Measurements from ENCODE around the gene PIP4K2C.

Gene PIP4K2C

DNA sequence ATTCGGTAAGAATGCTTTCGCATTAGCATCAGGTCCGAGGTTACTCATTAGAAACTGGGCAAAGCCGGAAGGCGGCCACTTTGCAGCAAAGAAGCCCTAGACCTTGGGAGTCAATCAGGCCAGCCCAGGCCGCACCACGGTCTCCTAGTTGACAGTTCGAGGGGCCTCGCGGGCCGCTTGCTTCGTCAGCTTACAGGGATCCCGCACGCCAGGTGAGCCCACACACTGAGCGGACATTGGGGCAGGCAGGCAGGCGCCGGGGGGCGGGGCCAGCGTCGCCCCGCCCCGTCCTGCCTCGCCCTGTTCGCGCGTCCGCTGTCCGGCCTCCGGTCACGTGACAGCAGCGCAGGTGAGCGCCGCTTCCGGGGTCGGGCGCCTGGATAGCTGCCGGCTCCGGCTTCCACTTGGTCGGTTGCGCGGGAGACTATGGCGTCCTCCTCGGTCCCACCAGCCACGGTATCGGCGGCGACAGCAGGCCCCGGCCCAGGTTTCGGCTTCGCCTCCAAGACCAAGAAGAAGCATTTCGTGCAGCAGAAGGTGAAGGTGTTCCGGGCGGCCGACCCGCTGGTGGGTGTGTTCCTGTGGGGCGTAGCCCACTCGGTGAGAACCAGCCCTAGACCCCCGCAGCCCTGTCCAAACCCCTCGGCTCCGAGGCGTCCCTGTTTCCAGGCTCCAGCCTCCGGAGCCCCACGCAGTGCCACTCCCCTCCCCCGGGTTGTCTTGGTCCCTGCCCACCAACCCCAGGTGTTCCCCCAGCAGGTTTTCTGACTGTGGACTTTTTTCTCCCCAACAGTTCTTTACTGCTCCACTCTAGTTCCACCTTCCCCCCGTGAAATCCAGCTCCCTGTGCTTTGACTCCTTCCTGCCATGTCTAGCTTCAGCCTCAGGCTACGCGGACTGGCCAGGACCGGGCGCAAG lies at the start of gene PIP4K2C:
Gene PIP4K2C, plus strand, starts transcription at position 329 of the 918 bp plus-strand sequence. Its CDS starts 98 bp downstream, at position 427.
- peak; percentile 53 for DNase-seq

DNA sequence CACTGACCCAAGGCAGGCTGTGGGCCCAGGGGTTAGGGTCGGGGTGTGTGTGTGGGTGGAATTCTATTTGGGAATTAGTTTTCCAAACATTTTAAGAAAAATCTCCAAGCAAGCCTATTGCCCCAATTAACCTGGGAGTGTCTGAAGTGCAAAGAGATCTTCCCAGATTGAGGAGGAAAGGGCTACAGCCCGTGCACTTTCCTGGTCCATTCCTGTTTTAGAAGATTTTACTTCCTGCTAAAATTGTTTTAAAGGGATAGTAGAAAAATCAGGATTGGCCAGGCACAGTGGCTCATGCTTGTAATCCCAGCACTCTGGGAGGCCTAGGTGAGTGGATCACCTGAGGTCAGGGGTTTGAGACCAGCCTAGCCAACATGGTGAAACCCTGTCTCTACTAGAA lies 49.3 kb upstream of the PIP4K2C start:
- DNase-seq, result no peak

DNA sequence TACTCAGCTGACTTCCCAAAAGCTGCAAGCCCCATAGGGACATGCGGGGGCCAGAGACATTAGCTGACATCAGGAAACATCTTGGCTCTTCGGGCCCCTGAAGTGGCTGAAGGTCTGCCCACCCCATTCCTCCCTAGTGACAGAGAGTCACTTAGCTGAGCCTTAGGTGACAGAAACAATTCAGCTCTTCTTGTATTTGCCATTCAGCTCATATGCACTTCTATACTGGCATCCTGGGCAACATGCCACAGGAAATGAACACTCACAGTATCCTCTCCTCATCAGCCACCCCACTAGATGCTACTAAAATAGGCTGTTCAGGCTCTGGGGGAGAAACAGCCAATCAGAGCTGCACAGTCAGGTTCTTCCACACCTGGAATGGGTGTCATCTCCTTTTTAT lies 47.4 kb upstream of the PIP4K2C start:
- no peak for DNase-seq

DNA sequence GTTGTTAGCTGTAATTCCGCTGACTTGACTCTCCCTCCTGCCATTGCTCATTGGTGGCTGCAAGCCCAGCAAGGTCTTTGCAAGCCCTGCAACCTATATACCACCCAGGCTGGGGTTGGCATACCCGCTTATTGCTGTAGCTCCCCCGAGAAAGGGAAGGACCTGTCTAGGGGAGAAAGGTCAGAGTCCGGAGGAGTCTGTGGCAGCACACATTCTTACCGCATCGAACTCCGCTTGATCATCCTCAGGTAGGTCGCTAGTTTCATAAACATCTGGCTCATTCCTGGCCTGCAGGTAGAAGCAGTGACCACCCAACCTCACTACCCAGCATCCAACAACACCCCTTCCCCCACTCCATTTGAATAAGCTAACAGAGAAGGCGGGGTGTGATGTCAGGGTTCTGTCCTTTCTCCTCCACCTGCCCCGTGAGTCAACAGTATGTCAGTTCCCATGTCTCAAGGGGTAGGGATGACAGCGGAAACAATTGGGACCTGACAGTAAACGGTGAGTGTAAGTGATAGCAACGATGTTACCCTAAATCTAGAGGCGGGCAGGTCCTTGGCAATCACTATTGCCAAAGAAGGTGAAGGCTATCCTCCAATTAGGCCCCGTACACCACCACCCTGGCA lies 45.1 kb upstream of the PIP4K2C start:
- no peak for DNase-seq

DNA sequence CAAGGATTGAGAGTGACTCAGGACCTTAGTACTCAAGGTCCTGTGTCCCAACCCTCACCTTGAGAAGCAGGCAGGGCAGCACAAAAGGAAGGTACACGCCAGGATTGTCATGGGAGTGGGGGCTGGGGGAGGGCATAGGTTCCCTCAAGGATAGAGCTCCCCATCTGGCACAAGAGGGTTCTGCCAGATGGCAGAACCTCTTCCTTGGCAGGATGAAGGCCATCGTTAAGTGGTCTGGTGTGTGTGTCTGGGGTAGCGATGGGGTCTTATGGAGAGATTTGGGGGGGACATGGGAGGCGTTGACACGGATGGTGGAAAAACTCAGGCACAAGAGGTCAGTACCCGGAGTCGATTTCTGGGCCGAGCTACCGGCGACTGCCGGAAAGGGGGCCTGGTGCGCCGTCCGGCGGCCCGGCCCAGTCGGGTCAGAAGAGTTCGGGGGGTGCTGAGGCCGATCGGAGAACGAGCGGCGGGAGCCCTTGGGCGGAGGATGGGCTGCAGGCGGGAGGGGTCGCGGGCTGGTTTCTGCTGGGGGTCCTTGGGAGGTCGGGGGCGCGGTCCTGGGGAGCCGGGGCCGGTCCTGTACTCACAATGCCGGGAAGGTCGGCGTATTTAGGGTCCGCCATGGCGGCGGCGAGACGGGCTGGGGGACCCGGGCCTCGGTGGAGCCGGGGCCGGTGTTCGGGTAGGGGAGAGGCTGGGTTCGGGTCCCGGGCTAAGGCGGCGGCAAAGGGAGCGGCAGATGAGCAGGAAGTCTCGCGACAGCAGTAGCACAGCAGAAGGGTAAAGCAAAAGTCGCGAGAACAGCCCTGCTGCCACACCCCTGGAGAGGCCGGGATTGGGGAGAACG lies 44.3 kb upstream of the PIP4K2C start, which contains the start of gene DCTN2:
Gene DCTN2, minus strand, starts transcription at position 755 of the 850 bp plus-strand sequence. Its CDS starts 129 bp downstream, at position 626.
- peak; percentile 99 for DNase-seq

DNA sequence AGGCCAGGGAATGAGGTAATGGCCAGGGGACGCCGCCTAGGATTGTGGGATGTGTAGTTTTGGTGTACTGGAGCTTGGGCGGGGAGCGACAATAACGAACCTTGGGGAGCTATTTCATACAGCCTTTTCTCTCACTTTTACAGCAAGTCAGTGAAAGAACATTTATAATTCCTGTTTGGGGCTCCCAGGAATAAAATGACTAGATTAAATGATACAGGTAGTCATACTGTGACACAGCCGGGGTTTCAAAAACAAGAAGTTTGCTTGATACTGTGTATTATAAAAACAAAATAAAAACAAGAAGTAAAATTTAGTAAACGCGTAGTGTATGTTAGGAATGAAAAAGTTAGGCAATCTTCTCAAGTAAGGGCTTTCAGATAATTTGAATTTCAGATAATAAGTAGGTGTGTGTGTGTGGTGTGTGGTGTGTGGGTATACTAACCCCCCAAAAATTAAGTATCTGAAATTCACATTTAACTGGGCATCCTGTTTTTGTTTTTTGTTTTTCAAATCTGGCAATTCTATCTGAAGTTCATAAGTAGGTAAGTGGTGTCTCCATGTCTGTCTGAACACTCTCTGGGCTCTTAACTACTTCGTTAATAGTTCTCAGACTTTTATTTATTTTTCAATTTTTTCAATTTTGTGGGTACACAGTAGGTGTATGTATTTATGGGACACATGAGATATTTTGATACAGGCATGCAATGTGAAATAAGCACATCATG lies 43.5 kb upstream of the PIP4K2C start:
- no peak for DNase-seq

DNA sequence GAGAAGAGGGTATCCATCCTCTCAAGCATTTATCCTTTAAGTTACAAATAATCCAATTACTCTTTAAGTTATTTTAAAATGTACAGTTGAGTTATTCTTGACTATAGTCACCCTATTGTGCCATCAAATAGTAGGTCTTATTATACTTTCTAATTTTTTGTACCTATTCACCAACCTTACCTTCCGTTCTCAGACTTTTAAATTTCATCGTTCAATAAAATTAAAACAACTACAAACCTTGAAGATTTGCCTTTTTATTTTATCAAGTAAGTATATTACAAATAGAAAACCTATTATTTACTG lies 43.0 kb upstream of the PIP4K2C start:
- DNase-seq, result no peak

DNA sequence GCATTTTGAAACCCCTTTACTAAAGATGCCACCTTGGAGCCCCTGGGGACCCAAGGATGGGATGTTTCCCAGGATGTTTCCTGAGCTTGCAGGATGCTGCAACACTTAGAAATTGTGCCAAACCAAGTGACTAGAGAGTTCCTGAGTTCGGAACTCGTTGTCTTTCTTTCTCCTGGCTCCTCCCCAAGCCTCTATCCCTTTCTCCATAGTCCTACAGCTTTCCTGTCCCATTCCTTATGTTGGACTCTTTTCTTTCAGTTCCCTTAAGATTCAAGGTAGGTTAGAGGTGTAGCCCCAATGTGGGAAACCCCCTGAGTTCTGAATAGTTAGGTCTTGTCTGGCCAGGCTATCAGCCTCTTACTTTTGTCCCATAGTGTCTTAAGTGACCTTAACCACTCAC lies 42.5 kb upstream of the PIP4K2C start:
- no peak for DNase-seq

DNA sequence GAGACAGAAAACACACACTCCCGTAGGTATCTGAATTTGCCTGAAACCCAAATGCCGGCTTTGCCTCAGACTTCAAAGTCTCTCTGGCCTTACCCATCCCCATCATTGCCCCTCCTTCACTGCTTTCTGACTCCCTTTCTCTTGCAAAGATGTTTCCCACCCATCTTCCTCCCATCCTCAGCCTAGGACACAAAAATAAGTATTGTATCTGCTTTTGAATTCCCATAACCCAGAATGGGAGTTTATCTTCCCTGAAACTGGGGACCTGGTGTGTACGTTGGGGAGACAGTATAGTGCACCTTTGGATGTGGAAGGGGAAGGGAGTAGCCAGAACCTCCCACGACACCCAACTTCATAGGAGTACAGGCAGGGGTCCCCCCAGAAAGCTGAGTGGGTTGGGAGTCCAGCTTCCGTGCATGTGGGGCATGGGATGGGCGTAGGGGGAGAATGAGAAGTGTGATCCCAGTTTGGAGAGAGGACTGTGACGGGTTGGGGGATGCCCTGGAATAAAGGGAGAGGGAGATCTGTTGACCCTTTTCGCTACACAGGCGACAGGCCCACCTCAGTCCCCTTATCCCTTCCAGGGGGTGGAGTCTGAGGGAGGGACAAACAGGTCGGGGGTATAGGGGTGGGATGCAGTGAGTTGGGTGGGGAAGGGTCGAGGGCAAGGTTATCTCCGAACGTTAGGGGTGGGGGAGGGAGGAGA lies 41.6 kb upstream of the PIP4K2C start:
- no peak for DNase-seq

DNA sequence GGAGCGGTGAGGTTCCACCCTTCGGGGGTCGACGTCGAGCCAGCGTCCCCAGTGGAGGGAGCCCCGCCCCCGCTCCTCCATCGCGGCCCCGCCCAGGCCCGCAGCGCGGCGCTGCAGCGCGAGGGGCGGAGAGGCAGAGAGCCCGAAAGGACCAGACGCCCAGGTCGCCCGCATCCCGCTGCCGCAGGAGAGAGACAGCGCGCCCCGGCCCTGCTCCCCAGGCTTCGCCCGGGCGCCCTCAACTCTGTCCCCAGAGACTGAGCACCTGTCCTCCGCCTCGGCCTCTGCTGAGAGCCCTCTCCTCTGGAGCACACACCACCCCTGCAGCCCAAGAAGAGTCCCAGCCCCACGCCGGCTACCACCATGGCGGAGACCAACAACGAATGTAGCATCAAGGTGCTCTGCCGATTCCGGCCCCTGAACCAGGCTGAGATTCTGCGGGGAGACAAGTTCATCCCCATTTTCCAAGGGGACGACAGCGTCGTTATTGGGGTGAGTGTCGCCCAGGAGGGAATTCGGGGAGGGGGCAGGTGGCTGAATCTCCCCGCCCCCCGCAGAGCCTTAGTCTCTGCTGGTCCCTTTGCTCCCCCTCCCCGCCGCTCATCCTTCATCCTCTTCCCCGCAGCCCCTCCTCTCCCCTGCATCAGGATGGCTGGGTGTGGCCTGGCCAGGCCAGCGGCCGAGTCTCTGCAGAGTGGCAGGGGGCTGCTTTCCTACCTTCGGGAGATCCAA lies 40.9 kb upstream of the PIP4K2C start, which contains the start of gene KIF5A:
Gene KIF5A, plus strand, starts transcription at position 136 of the 732 bp plus-strand sequence. Its CDS starts 228 bp downstream, at position 364.
- no peak for DNase-seq

DNA sequence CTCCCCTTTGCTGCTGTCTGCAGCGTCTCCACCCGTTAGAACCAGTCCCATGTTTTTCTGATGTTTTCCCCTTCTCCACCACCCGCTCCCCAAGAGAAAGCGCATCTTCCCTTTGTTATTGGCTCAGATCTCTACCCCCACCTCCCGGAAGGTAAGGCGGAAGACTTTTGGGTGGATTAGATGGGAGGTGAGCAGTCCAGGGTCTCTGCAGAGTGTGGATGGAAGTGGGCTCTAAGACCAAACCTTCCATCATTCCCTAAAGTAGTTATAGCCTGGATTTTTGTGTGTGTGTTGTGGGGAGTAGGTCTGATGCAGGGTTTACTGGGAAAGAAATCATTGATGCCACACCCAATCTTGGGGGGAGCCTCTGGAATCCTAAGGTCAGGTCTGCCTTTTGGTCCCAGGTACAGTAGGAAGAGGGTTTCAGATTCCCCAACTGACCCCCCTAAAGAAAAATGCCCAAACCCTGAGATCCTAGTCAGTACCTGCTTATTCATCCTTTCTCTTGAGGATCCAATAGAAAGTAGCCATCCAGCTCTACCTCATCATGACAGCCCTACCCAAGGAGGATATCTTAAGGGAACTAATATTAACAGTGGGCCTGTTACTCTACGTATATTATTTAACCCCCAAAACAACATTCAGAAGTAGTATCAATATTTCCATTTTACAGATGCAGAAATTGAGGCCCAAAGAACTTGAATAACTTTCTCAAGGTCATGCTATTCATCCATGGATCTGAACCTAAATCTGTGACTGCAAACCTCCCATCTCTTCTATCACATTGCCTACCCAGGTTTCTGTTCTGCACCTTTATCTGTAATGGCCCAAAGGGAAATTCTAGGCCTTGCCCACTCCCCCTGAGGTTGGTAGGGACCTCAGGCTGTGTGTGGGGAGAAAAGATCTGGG lies 40.1 kb upstream of the PIP4K2C start:
- no peak for DNase-seq

DNA sequence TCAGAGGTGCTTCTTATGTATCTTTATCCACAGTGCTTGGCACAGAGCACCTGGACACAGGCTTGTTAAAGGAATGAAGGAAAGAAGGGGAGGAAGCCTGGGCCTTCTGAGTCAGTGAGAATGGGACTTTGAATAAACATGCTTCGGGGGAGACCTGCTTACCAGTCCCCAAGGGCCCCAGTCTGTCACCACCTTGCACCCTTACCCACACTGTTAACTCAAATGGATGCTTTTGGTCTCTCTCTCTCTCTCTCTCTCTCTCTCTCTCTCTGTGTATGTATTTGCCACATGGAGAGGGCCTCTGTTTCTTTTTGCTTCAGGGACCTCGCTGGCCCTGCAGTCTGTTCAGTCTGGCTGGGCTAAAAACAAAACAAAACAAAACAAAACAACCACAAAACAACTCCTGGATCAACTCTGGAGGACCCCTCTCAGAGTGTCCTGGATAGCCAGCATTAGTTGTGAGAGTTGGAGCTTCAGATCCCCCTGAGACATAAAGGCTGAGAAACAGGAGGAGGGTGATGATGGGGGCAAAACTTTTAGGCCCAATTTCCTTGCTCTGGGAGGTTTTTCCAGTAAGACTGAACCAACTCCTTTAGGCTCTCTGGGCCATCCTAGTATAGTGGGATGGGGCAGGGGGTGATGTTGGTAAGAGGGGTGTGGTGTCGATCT lies 39.2 kb upstream of the PIP4K2C start:
- DNase-seq, result no peak

DNA sequence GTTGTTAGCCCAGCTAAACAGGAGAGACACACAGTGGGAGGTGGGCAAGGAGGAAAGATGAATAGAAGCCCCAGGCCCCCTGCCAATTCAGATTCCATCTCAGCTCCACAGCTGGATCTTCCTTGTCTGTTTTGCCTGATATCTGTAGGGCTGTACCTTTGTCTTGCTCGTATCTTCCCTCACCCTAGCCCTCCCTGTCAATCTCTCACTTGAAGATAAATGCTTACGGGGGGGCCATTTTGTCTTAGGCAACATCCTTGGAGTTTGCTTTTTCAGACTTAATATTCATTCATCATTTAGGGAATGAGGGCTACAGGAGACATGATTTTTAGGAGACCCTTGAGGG lies 38.7 kb upstream of the PIP4K2C start:
- no peak for DNase-seq

DNA sequence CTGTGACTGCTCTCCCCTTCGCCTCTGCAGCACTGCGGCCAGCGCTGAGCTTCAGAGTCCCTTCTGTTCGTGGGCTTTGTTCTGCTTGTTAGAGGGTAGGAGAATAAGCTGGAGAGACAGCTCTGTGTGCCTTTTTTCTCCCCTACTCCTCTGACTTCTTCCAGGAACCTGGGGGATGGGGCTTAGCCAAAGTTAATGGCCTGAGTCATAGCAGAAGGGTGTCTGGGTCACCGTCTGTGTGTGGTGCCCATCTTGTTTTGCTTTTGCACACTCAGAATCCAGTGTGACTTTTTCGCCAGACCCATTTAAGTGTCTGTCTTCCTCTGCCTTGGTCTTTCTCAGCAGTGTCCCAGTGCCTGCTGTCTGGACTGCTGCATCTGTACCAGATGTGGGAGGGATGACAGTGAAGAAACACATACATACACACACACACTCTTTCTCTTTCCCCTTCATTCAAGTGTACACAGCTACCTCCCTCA lies 38.1 kb upstream of the PIP4K2C start:
- peak; percentile 72 for DNase-seq

DNA sequence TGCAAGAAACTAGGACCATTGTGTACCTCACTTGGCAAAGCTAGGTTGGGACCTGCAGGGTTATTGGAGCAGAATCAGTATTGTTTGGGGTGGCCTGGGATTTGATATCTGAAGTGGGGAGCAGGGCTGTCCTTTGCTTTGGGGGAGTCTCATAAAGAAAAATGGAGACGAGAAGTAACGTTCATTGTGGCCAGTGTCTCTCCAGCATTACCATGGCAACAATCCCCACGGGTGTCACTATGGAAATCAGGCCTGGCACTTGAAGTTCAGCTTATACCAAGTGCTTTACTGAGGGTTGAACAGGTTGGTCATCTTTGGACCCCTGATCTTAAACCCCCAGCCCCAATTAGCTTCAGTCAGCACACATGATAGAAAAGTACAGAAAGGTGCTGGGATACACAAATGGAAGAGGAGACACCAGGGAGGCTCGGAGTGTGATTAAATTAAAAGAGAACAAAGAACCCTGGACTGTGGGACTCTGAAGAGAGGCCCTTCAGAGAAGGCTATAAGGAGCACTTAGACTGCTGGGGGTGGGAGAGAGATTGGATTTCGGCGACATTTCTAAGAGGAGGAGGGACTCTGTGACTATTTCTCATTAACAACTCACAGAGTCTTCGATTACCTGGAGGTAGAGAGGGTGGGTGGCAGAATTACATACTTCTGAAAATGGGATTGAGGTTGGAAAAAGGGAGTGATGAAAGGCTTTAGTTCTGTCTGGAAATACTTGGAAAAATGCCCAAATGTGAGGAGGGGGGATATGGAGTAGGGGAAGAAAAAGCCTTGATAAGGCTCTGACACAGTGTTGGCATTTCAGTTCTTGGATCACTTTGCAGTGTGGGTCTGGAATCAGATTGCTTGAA lies 37.4 kb upstream of the PIP4K2C start:
- DNase-seq, result peak; percentile 80

DNA sequence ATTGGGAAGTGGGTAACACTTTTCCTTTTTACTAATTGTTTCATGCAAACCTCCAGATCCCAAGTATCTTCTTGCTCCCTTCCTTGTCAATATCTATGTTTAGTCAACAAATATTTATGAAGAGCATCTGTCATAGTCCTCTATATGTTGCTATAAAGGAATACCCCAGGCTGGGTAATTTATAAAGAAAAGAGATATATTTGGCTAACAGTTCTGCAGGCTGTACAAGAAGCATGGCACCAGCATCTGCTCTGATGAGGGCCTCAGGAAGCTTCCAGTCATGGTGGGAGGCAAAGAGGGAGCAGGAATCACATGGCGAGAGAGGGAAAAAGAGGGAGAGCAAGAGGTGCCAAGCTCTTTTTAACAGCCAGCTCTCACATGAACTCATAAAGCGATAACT lies 36.5 kb upstream of the PIP4K2C start:
- DNase-seq, result no peak

DNA sequence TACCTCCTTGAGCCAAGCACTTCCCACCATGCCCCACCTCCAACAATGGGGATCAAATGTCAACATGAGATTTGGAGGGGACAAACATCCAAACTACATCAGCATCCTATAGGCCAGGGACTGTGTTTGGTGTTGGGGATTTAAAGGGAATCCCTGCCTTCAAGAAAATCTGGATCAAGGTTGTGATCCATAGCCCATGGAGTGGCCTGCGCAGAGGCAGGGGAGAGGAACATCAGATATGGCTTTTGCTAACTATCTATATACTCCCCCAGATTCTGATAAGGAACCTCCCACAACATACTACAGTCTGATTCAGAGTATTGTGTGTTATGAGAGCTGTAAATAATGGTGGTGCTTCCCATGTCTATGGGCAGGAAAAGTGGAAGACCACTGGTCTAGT lies 36.1 kb upstream of the PIP4K2C start:
- no peak for DNase-seq

DNA sequence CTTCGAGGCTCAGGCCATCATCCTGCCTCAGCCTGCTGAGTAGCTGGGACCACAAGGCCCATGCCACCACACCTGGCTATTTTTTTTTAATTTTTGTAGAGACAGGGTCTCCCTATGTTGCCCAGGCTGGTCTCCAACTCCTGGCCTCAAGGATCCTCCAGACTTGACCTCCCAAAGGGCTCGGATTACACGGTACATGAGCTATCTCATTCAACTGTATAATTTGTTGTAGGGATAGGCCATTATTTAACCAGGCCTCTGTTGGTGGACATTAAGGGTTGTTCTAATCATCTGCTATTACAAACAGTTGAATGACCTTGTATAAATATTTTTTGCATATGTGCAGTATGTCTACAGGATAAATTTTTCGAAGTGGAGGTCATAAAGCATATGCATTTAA lies 32.1 kb upstream of the PIP4K2C start:
- no peak for DNase-seq
